Measurements from ENCODE around the gene FAM78B. TPM values are rescaled to one million over a fixed set of nuclear protein-coding genes. Genes with fewer than 3 reads are reported as not detected.

The FAM78B gene
- polyA plus RNA-seq, 1 experiment: 0.25 TPM

DNA sequence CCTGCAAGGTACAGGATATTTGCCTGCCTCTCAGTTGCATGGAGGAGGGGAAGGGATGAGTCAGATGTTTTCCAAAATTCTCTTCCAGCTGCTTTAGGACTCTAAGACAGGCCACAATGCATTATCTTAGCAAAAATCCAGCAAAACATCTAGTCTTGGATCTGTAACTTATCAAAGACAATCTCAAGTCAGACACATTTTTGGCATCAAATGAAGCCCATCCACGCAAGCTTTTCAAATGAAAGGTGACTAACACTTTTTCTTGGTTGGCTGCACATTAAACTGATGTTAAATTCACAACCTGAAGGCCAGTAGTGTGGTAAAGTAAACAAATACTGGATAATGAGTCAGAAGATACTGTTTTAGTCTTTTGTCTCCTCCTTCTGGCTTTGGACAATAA lies 21.3 kb downstream of the FAM78B start:
- ChIA-PET POLR2A (no interaction called here), CTCF (no interaction called here)
- TF ChIP-seq, protein P1, sequence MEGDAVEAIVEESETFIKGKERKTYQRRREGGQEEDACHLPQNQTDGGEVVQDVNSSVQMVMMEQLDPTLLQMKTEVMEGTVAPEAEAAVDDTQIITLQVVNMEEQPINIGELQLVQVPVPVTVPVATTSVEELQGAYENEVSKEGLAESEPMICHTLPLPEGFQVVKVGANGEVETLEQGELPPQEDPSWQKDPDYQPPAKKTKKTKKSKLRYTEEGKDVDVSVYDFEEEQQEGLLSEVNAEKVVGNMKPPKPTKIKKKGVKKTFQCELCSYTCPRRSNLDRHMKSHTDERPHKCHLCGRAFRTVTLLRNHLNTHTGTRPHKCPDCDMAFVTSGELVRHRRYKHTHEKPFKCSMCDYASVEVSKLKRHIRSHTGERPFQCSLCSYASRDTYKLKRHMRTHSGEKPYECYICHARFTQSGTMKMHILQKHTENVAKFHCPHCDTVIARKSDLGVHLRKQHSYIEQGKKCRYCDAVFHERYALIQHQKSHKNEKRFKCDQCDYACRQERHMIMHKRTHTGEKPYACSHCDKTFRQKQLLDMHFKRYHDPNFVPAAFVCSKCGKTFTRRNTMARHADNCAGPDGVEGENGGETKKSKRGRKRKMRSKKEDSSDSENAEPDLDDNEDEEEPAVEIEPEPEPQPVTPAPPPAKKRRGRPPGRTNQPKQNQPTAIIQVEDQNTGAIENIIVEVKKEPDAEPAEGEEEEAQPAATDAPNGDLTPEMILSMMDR (IDR thresholded peaks at IDR 0.05; ENCODE audit: insufficient read depth, low read depth, low read length): no peak
- Histone ChIP-seq H3K36me3 (ENCODE audit: control insufficient read depth, insufficient read depth, low read length) (no peaks in the 10 kb centered on the region), H3K4me3 (ENCODE audit: low read depth, low read length) (no peak overlapping the region), H3K27me3 (ENCODE audit: control insufficient read depth, insufficient read depth, low read length) (no peaks in the 10 kb centered on the region)
- no peak for DNase-seq (ENCODE audit: low read depth)

DNA sequence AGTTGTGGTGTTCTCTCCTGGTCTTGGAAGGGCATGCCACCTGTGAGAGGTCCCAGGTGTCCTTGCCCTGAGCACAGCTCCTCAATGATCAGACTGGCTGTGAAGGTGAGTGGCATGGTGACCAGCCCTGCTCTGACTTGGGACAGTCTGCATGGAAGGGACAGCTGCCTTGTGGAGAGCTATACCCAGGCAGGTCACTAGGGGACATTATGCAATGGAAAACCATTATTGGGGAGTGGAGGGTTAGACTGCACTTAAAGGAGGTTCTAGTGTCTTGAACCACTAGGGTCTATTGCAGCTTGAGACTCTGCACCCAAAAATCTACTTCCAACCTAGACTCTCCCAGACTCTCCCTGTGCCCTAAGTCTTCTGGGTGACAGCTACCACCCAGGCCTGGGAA lies 24.8 kb downstream of the FAM78B start:
- CTCF ChIA-PET: interaction anchor here (0.7 to 0.9 kb wide), 2 partner anchors 10 kb away, joined by 3 to 4 read pairs; no protein-coding TSS in a partner anchor
- POLR2A ChIA-PET: no interaction called here
- Histone ChIP-seq H3K27me3 (ENCODE audit: control insufficient read depth, insufficient read depth, low read length) (no peaks in the 10 kb centered on the region), H3K36me3 (ENCODE audit: control insufficient read depth, insufficient read depth, low read length) (no peaks in the 10 kb centered on the region), H3K4me3 (ENCODE audit: low read depth, low read length) (no peak overlapping the region)
- no peak for DNase-seq (ENCODE audit: low read depth)
- TF ChIP-seq, protein P1 (IDR thresholded peaks at IDR 0.05; ENCODE audit: insufficient read depth, low read depth, low read length): no peak

DNA sequence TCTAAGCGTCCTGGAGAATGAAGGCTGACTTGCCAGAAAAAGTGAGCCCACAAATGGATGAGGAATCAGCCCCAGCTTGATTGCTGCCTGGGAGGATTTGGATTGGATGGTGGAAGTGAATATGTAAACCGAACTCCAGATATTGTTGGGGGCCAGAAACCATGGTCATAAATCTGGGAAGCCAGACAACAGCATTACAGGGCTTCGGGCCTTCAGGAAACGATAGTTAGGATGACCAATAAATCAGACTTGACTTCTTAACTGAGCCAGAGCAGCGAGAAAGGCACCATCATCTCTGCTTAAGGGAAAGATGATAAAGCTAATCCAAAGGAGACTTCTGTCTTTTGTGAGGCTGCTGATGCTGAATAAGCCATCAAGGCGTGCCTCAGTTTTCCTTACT lies 26.6 kb downstream of the FAM78B start:
- Histone ChIP-seq H3K36me3 (ENCODE audit: control insufficient read depth, insufficient read depth, low read length) (no peaks in the 10 kb centered on the region), H3K4me3 (ENCODE audit: low read depth, low read length) (no peak overlapping the region), H3K27me3 (ENCODE audit: control insufficient read depth, insufficient read depth, low read length) (no peaks in the 10 kb centered on the region)
- POLR2A ChIA-PET: no interaction called here
- CTCF ChIA-PET: no interaction called here
- TF ChIP-seq, protein P1 (IDR thresholded peaks at IDR 0.05; ENCODE audit: insufficient read depth, low read depth, low read length): no peak
- DNase-seq (ENCODE audit: low read depth): no peak

DNA sequence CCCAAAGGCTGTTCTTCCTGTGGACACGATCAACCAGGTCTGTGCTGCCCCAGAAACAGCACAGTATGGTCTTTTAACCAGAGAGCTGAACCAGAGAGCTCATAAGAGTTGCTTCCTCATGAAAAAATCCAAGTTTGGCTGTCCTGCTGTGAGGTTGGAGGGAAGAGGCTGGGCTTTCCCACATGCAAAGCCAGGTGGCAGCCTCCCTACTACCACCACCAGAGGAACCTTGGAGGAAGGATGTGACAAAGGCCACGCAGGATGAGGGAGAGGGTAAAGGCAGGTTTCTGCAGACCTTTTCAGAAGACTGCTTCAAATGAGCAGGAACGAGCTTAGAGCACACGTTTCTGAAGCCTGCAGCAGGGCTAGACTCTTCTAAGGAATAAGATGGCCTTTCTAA lies 27.1 kb downstream of the FAM78B start:
- POLR2A ChIA-PET: no interaction called here
- CTCF ChIA-PET: no interaction called here

DNA sequence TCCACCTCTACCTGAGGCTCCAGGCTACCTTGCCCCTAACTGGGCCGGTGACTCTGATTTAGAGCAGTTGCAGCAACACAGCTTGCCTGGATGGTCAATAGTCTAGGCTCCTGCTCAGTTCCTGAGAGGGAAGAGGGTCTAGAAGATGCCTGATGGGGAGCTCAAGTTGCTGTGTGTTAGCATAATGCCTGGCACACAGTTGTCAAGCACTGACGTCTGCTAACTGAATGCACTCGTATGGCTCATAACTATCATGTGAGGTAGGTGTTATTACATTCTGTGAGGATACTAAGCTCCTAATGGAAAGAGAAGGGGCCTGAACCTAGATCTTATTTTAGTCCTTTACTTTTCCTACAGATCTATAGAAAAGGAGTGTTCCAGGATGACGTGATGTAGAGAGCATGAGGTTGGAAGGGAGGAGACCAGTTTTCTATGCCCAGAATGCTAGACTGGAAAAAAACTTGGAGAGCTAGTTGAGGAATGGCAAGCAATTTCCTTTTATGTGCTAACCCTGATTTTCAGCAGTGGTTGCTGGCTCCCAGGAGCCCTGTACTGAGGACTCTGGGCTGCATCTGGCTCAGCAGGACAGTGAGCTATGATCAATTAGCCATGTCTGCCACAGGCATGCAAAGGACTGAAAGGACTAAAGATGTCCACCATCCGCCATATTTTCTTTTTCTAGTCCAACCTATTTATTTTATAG lies 30.0 kb downstream of the FAM78B start:
- TF ChIP-seq, protein P1 (IDR thresholded peaks at IDR 0.05; ENCODE audit: insufficient read depth, low read depth, low read length): no peak
- Histone ChIP-seq H3K4me3 (ENCODE audit: low read depth, low read length) (no peak overlapping the region), H3K27me3 (ENCODE audit: control insufficient read depth, insufficient read depth, low read length) (no peaks in the 10 kb centered on the region), H3K36me3 (ENCODE audit: control insufficient read depth, insufficient read depth, low read length) (no peaks in the 10 kb centered on the region)
- POLR2A ChIA-PET: no interaction called here
- no peak for DNase-seq (ENCODE audit: low read depth)
- CTCF ChIA-PET: interaction anchor here (0.6 kb wide), 1 partner anchor 34 kb away, joined by 3 read pairs; no protein-coding TSS in a partner anchor

More for the DNA sequence above, 27.1 kb downstream of the FAM78B start:
- no peaks in the 10 kb centered on the region for H3K27me3 ChIP-seq (ENCODE audit: control insufficient read depth, insufficient read depth, low read length)
- H3K36me3 ChIP-seq (ENCODE audit: control insufficient read depth, insufficient read depth, low read length): no peaks in the 10 kb centered on the region
- H3K4me3 ChIP-seq (ENCODE audit: low read depth, low read length): no peak overlapping the region
- TF ChIP-seq, protein P1 (IDR thresholded peaks at IDR 0.05; ENCODE audit: insufficient read depth, low read depth, low read length): no peak
- no peak for DNase-seq (ENCODE audit: low read depth)

Measured in BJ (cell line).